K562 (cell line): ENCODE measurements around the gene RPS8. TPM values are rescaled to one million over a fixed set of nuclear protein-coding genes. Genes with fewer than 3 reads are reported as not detected.
A peak's percentile ranks its signal among the peaks of the same experiment; 100 is the strongest.

ENCODE experiments used
- ATAC-seq: fragments of 200-7000 bp; cut with Tn5 transposase; 3 replicates; pipeline ENCODE4 v1.9.1; 2020; ENCODE audit warnings: moderate library complexity
- BruUV-seq: library from RNA; stranded (reverse); fragments of 400-500 nt; replicated peaks from 2 replicates; lab custom pipeline; 2021; lab: Mats Ljungman, UMichigan
- CTCF ChIA-PET: fragments of 300-600 bp; formaldehyde crosslinking; extraction: SDS; loops from one replicate; lab custom pipeline; 2021; ENCODE audit warnings: low intra/inter-chr PET ratio; lab: Yijun Ruan, JAX
- POLR2A ChIA-PET: fragments of 300-600, 350-650 bp; sonication (Branson Sonifier 250); formaldehyde crosslinking; extraction: SDS; loops from one replicate; lab custom pipeline; 2021; ENCODE audit warnings: antibody characterized with exemption, inconsistent platforms; lab: Yijun Ruan, JAX
- DNase-seq, 4 experiments: peaks; one replicate each; pipeline versions ENCODE4 v3.0.0 to v3.0.0-alpha.2; 2011 to 2018; ENCODE audit warnings: low spot score in 3 of 4, mixed read lengths in 3 of 4; ENCODE audit errors: extremely low read depth in 1 of 4
- FAIRE-seq: peaks from 2 replicates; lab custom pipeline; 2011; peaks lifted over from hg19 to GRCh38; lab: Jason Lieb, UNC
- H2AFZ ChIP-seq: 2 replicates; pipeline ENCODE4 v1.6.0; 2011; ENCODE audit warnings: low read depth, low read length, control low read depth, inconsistent platforms
- H3K27ac ChIP-seq: fragments of 200-600 bp; 3 replicates; pipeline ENCODE4 v1.8.0; 2011; ENCODE audit warnings: low read depth, mild to moderate bottlenecking, control low read depth, inconsistent platforms, low read length, moderate library complexity, mixed read lengths; ENCODE audit errors: extremely low read depth
- H3K27me3 ChIP-seq, 2 experiments: fragments of 300-600 bp in 1 of 2; 2 replicates in 1 of 2; 3 replicates in 1 of 2; pipeline versions ENCODE4 v1.6.0 to v1.8.0; 2011; ENCODE audit warnings: inconsistent platforms in 2 of 2, low read length in 2 of 2, mild to moderate bottlenecking in 1 of 2, mixed read lengths in 1 of 2, moderate library complexity in 1 of 2; ENCODE audit not compliant: control insufficient read depth in 2 of 2, insufficient read depth in 2 of 2
- H3K36me3 ChIP-seq: fragments of 300-600 bp; 3 replicates; pipeline ENCODE4 v1.8.0; 2011; ENCODE audit warnings: mild to moderate bottlenecking, low read length, inconsistent platforms; ENCODE audit not compliant: control insufficient read depth, insufficient read depth
- H3K4me1 ChIP-seq, 2 experiments: fragments of 200-600 bp in 1 of 2; replicated peaks in 1 of 2; 2 replicates in 1 of 2; 3 replicates in 1 of 2; pipeline versions ENCODE4 v1.5.1 to v1.8.0; 2011; ENCODE audit warnings: inconsistent platforms in 2 of 2, low read length in 2 of 2, mild to moderate bottlenecking in 1 of 2, mixed read lengths in 1 of 2, moderate library complexity in 1 of 2; ENCODE audit not compliant: control insufficient read depth in 2 of 2, insufficient read depth in 2 of 2
- H3K4me2 ChIP-seq: 2 replicates; pipeline ENCODE4 v1.6.1; 2011; ENCODE audit warnings: low read length, control low read depth, inconsistent platforms, mixed read lengths; ENCODE audit not compliant: insufficient read depth
- H3K4me3 ChIP-seq: fragments of 200-600 bp; sonication (generic), shearing (Covaris generic); 2 replicates; pipeline ENCODE4 v1.5.1; 2016; ENCODE audit warnings: control low read depth, inconsistent platforms
- H3K79me2 ChIP-seq: fragments of 200-600 bp; 3 replicates; pipeline ENCODE4 v1.8.0; 2011; ENCODE audit warnings: low read length, inconsistent platforms; ENCODE audit not compliant: control insufficient read depth, insufficient read depth
- H3K9ac ChIP-seq, 2 experiments: 2 replicates each; pipeline versions ENCODE4 v1.6.0 to v1.6.1; 2011; ENCODE audit warnings: low read depth in 2 of 2, low read length in 2 of 2, control low read depth in 1 of 2, inconsistent platforms in 1 of 2, mild to moderate bottlenecking in 1 of 2, mixed read lengths in 1 of 2; ENCODE audit not compliant: insufficient read depth in 1 of 2
- H3K9me1 ChIP-seq: one replicate; pipeline ENCODE4 v1.6.0; 2011; ENCODE audit warnings: inconsistent platforms, mild to moderate bottlenecking, low read length, moderate library complexity; ENCODE audit not compliant: control insufficient read depth, insufficient read depth
- H3K9me3 ChIP-seq: replicated peaks from 2 replicates; pipeline ENCODE4 v1.5.1; 2011; ENCODE audit warnings: low read depth, low read length, inconsistent platforms; ENCODE audit not compliant: control insufficient read depth, insufficient read depth
- H4K20me1 ChIP-seq: replicated peaks from 2 replicates; pipeline ENCODE4 v1.6.1; 2011; ENCODE audit warnings: low read length, inconsistent platforms, mixed read lengths; ENCODE audit not compliant: control insufficient read depth, insufficient read depth
- ATF1 ChIP-seq, 2 experiments: fragments of 450-650 bp in 1 of 2; IDR thresholded peaks; 2 replicates each; pipeline ENCODE4 v1.6.1; 2016; ENCODE audit warnings: missing compliant biosample characterization in 1 of 2, missing genetic modification characterization in 1 of 2
- CREB3 ChIP-seq: fragments of 450-650 bp; conservative IDR thresholded peaks from 2 replicates; pipeline ENCODE4 v1.6.1; 2016; ENCODE audit warnings: missing genetic modification characterization, low read depth, mild to moderate bottlenecking, missing compliant biosample characterization, moderate library complexity
- CXXC5 ChIP-seq: fragments of 250-450 bp; sonication (Bioruptor Pico); IDR thresholded peaks from 2 replicates; pipeline ENCODE4 v1.8.0; 2022; ENCODE audit warnings: inconsistent platforms, mild to moderate bottlenecking, moderate library complexity
- ETV1 ChIP-seq: fragments of 450-650 bp; conservative IDR thresholded peaks from 2 replicates; pipeline ENCODE4 v1.6.1; 2016; ENCODE audit warnings: missing genetic modification characterization, control low read depth, low read depth, missing compliant biosample characterization
- FUS ChIP-seq: fragments of 200-400 bp; formaldehyde crosslinking; optimal IDR thresholded peaks from 2 replicates; pipeline ENCODE3; 2017; ENCODE audit warnings: low read depth, low read length
- HDAC8 ChIP-seq: fragments of 450-650 bp; IDR thresholded peaks from 2 replicates; pipeline ENCODE4 v1.6.1; 2016; ENCODE audit warnings: mild to moderate bottlenecking, missing genetic modification characterization, moderate library complexity, missing compliant biosample characterization
- KAT7 ChIP-seq: sonication (generic); formaldehyde crosslinking; IDR thresholded peaks from 2 replicates; pipeline ENCODE4 v1.8.0; 2022; ENCODE audit warnings: missing genetic modification reagents, mild to moderate bottlenecking, borderline replicate concordance
- MTA1 ChIP-seq: fragments of 450-650 bp; IDR thresholded peaks from 2 replicates; pipeline ENCODE4 v1.6.1; 2017; ENCODE audit warnings: borderline replicate concordance
- PHF8 ChIP-seq: fragments of 200-600 bp; sonication (generic); IDR thresholded peaks from 2 replicates; pipeline ENCODE4 v1.6.1; 2012; ENCODE audit warnings: mixed run types, mild to moderate bottlenecking, inconsistent platforms, low read length, moderate library complexity, borderline replicate concordance
- RFX5 ChIP-seq: IDR thresholded peaks from 2 replicates; pipeline ENCODE4 v1.6.1; 2011; ENCODE audit warnings: low read depth, mild to moderate bottlenecking, improper control_type of control experiment, low read length
- SIN3A ChIP-seq, 2 experiments: fragments of 150-350 bp in 1 of 2; IDR thresholded peaks; 2 replicates each; pipeline ENCODE4 v1.6.1; 2011 to 2016; ENCODE audit warnings: borderline replicate concordance in 2 of 2, low read depth in 2 of 2, low read length in 2 of 2, mild to moderate bottlenecking in 2 of 2, moderate library complexity in 2 of 2; ENCODE audit not compliant: control insufficient read depth in 1 of 2
- SMAD4 ChIP-seq: fragments of 250-450 bp; sonication (Bioruptor Pico); conservative IDR thresholded peaks from 2 replicates; pipeline ENCODE4 v1.8.0; 2021; ENCODE audit warnings: inconsistent platforms, mild to moderate bottlenecking, moderate library complexity
- SMC3 ChIP-seq: conservative IDR thresholded peaks from 2 replicates; pipeline ENCODE4 v1.6.1; 2011; ENCODE audit warnings: low read depth, low read length, improper control_type of control experiment; ENCODE audit not compliant: insufficient read depth
- STAT6 ChIP-seq: sonication (generic); formaldehyde crosslinking; IDR thresholded peaks from 2 replicates; pipeline ENCODE4 v1.8.1; 2023; ENCODE audit warnings: mild to moderate bottlenecking, missing genetic modification reagents
- TBL1XR1 ChIP-seq, 2 experiments: IDR thresholded peaks; 2 replicates each; pipeline ENCODE4 v1.6.1; 2012; ENCODE audit warnings: improper control_type of control experiment in 2 of 2, low read length in 2 of 2, mild to moderate bottlenecking in 1 of 2
- ZNF12 ChIP-seq: sonication (generic); formaldehyde crosslinking; IDR thresholded peaks from 2 replicates; pipeline ENCODE4 v1.4.0; 2020; ENCODE audit warnings: mild to moderate bottlenecking, missing genetic modification reagents
- ZNF197 ChIP-seq: fragments of 200-800 bp; sonication (Bioruptor generic); IDR thresholded peaks from 2 replicates; pipeline ENCODE4 v1.6.1; 2016; ENCODE audit warnings: low read depth, missing genetic modification characterization, missing compliant biosample characterization
- WGBS: fragments of 100-300 bp; shearing (Covaris generic); methylation state at CpG from one replicate; pipeline ENCODE4 v1.1.6; 2016; ENCODE audit warnings: low coverage, mixed read lengths; ENCODE audit not compliant: insufficient coverage; ENCODE audit errors: missing lambda C conversion rate; 5-methylcytosine and 5-hydroxymethylcytosine counted together
- in situ Hi-C: fragments of 300-500 bp; cut with MboI; formaldehyde crosslinking; loops from 4 replicates; pipeline ENCODE4 v1.15.0; 2018; ENCODE audit warnings: inconsistent platforms, mixed read lengths
- intact Hi-C: fragments of 100-400 bp; cut with micrococcal nuclease; formaldehyde crosslinking; loops from 2 replicates; pipeline ENCODE4 v1.14.2; 2022
- polyA plus RNA-seq, 8 experiments: library from polyadenylated mRNA; depleted of rRNA in 4 of 8; stranded (reverse) in 5 of 8; unstranded in 3 of 8; fragments of >200 nt; fragmentation: Nextera tagmentation in 2 of 8; fragmentation: Illumina TruSeq in 1 of 8; extraction: Ambion mirVana in 2 of 8; extraction: Trizol in 1 of 8; gene quantifications; 2 replicates each; pipeline versions ENCODE4 v1.2.1 to v1.2.3, GENCODE V29; 2011 to 2014; ENCODE audit warnings: inconsistent platforms in 1 of 8, missing spikeins in 1 of 8
- total RNA-seq, 7 experiments: library from RNA; depleted of rRNA in 6 of 7; stranded (reverse); fragments of >200 nt in 6 of 7; fragmentation: Illumina TruSeq in 2 of 7; extraction: Trizol in 2 of 7; gene quantifications; 2 replicates each; pipeline versions ENCODE4 v1.2.1 to v1.2.3, GENCODE V29; 2011 to 2021; ENCODE audit warnings: low replicate concordance in 1 of 7

Gene RPS8
- total and polyA plus RNA-seq, 9 of the 15 experiments (the other 6 are each of a cell fraction or from before 2014, with no cell fraction given), result 2,431 to 4,168 (median 3,109) TPM

GRCh38 chr1:44819196-44819607 lies 43.9 kb downstream of the RPS8 start:
- no peak for ATAC-seq
- FAIRE-seq, result no peak
- intact Hi-C loops, result loop anchor here (1.0 to 5.0 kb wide), 5 partner anchors 12 to 98 kb away; partner anchors contain the start of genes DYNLT4, PLK3 and RPS8
- TF ChIP-seq HDAC8 (tag) (peak; percentile 54; the same call in 1 of the 2 replicates), ETV1 (peak; percentile 51; the same call in 1 of the 2 replicates), ZNF197 (no peak), SMC3 (peak; percentile 53; the same call in 1 of the 2 replicates), STAT6 (CRISPR knock-in tag) (peak; percentile 86; the same call in 1 of the 2 replicates), ATF1 (CRISPR knock-in tag; IDR thresholded peaks at IDR 0.05) (no peak), ATF1 (tag; IDR thresholded peaks at IDR 0.05) (peak; percentile 72; the same call in 1 of the 2 replicates), CXXC5 (CRISPR knock-in tag) (no peak; the same call in 1 of the 2 replicates), PHF8 (peak; percentile 26; the same call in 1 of the 2 replicates), SMAD4 (CRISPR knock-in tag) (peak; percentile 49), MTA1 (no peak), FUS (peak; percentile 80), KAT7 (peak; percentile 47; the same call in 1 of the 2 replicates), TBL1XR1 (IDR thresholded peaks at IDR 0.05; ENCODE audit: low read length in 2 of 2) (peak in 1 of 2 experiments; percentile 58; a peak in 2 of 4 replicates), SIN3A (IDR thresholded peaks at IDR 0.05; ENCODE audit: borderline replicate concordance in 2 of 2, control insufficient read depth in 1 of 2, low read depth in 2 of 2, low read length in 2 of 2) (peak in 1 of 2 experiments; percentile 18; a peak in 1 of 4 replicates), CREB3 (tag) (no peak), ZNF12 (0 out of 2 replicates have a peak, but pooled peaks have one; percentile 13), RFX5 (0 out of 2 replicates have a peak, but pooled peaks have one; percentile 0)

More at GRCh38 chr1:44819196-44819607, 43.9 kb downstream of the RPS8 start:
- H2AFZ ChIP-seq, result peak overlapping the region; percentile 70
- H3K4me1 ChIP-seq, result peaks cover 13 to 28% of the 10 kb centered on the region in 2 experiments
- no peaks in the 10 kb centered on the region for H3K27me3 ChIP-seq
- peak in 2 of 4 experiments; percentile 45 to 52 for DNase-seq
- no peaks in the 10 kb centered on the region for H3K36me3 ChIP-seq
- H3K9ac ChIP-seq, result peak overlapping the region in 1 of 2 experiments; percentile 98; a peak in 2 of 4 replicates
- no peaks in the 10 kb centered on the region for H3K79me2 ChIP-seq
- H3K9me3 ChIP-seq, result no peaks in the 10 kb centered on the region; the same call in 1 of the 2 replicates
- peak overlapping the region; percentile 24 for H3K4me3 ChIP-seq
- no peaks in the 10 kb centered on the region for H3K9me1 ChIP-seq
- BruUV-seq, result no TSS peak
- CTCF ChIA-PET, result no interaction called here
- no peaks in the 10 kb centered on the region for H4K20me1 ChIP-seq
- in situ Hi-C loops, result no loop called here
- peak overlapping the region; percentile 100 for H3K27ac ChIP-seq
- WGBS, result 2% methylated on average over 13 of the region's 13 CpGs
- H3K4me2 ChIP-seq, result peak overlapping the region; percentile 72
- POLR2A ChIA-PET, result interaction anchor here (0.6 to 9.2 kb wide), 106 partner anchors 13 to 1790 kb away, joined by 3 to 594 read pairs (median 5); partner anchors contain the start of genes AKR1A1, BEST4, BTBD19 and CCDC163
